H1 (cell line): ENCODE results near the gene MYLK3.

ENCODE experiments used
- BRCA1 ChIP-seq: IDR thresholded peaks from 2 replicates; pipeline ENCODE4 v1.6.1; 2012; ENCODE audit warnings: low read depth, low read length, improper control_type of control experiment
- CBX8 ChIP-seq: fragments of 300-800, 300-1000 bp; sonication (generic); IDR thresholded peaks from 2 replicates; pipeline ENCODE4 v1.7.1; 2016; ENCODE audit warnings: low read depth, low read length, borderline replicate concordance
- CHD2 ChIP-seq: IDR thresholded peaks from 2 replicates; pipeline ENCODE4 v1.6.1; 2012; ENCODE audit warnings: low read length, improper control_type of control experiment
- CTCF ChIP-seq, 3 experiments: IDR thresholded peaks; 1 replicate in 2 of 3; 2 replicates in 1 of 3; pipeline versions ENCODE4 v1.5.1 to v1.6.1; 2011; ENCODE audit warnings: low read length in 3 of 3, mild to moderate bottlenecking in 3 of 3, inconsistent platforms in 2 of 3, low read depth in 1 of 3, moderate library complexity in 1 of 3; ENCODE audit not compliant: insufficient read depth in 1 of 3; ENCODE audit errors: control extremely low read depth in 1 of 3
- EZH2 ChIP-seq: fragments of 200-600 bp; sonication (generic); IDR thresholded peaks from 2 replicates; pipeline ENCODE4 v1.7.1; 2012; ENCODE audit warnings: low read depth, mild to moderate bottlenecking, moderate library complexity, low read length, inconsistent platforms; ENCODE audit not compliant: severe bottlenecking
- FOSL1 ChIP-seq: IDR thresholded peaks from 2 replicates; pipeline ENCODE4 v1.6.1; 2011; ENCODE audit warnings: mild to moderate bottlenecking, low read depth, low read length, moderate library complexity; ENCODE audit not compliant: insufficient read depth
- POLR2A ChIP-seq, 2 experiments: IDR thresholded peaks; 1 replicate in 1 of 2; 2 replicates in 1 of 2; pipeline ENCODE4 v1.6.1; 2011; ENCODE audit warnings: low read depth in 2 of 2, low read length in 2 of 2, mild to moderate bottlenecking in 2 of 2; ENCODE audit errors: control extremely low read depth in 1 of 2
- POLR2AphosphoS5 ChIP-seq: IDR thresholded peaks from 2 replicates; pipeline ENCODE4 v1.6.1; 2011; ENCODE audit warnings: low read depth, low read length
- SRF ChIP-seq: IDR thresholded peaks from 2 replicates; pipeline ENCODE4 v1.6.1; 2011; ENCODE audit warnings: mild to moderate bottlenecking, low read depth, low read length, moderate library complexity
- TEAD4 ChIP-seq: IDR thresholded peaks from 2 replicates; pipeline ENCODE4 v1.6.1; 2012; ENCODE audit warnings: low read depth, low read length, inconsistent platforms, mixed read lengths
- TF ChIP-seq, protein P1 (sequence below): IDR thresholded peaks from 2 replicates; pipeline ENCODE4 v1.6.1; 2012; ENCODE audit warnings: inconsistent platforms

DNA sequence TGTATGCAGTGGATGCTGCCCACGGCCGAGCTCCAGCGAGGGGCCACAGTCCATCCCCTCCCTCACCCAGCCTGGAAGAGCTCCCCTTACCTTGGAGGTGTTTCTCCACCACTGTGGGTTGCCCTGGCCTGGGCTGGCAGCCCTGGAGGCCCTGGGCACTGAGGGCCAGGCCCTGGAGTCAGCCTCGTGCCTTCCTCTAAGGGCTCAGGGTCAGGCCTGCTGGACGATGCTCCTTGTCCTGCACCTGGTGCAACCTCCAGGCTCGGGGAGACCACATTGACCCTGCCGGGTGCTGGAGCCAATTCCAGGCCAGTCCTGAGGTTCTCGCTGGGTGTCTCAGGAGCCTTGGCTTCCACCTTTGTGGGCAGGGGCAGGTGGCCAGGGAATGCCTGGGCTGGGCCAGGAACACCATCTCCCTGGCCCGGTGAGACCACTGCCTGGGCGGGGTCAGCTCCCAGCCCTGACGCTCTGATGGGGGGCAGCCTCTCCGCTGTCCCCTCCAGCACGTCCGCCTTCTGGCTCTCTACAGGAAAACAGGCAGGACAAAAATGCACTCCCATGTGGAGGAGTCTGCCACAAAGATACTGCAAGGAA lies 10.4 kb downstream of the MYLK3 start:
- TF ChIP-seq BRCA1 = no peak
- no peak for TF ChIP-seq FOSL1
- no peak for TF ChIP-seq CTCF (IDR thresholded peaks at IDR 0.05; ENCODE audit: control extremely low read depth in 1 of 3, insufficient read depth in 1 of 3, low read depth in 1 of 3, low read length in 3 of 3)
- TF ChIP-seq TEAD4 = no peak
- TF ChIP-seq POLR2A (IDR thresholded peaks at IDR 0.05; ENCODE audit: control extremely low read depth in 1 of 2, low read depth in 2 of 2, low read length in 2 of 2) = no peak
- TF ChIP-seq, protein P1, sequence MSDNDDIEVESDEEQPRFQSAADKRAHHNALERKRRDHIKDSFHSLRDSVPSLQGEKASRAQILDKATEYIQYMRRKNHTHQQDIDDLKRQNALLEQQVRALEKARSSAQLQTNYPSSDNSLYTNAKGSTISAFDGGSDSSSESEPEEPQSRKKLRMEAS = no peak
- no peak for TF ChIP-seq POLR2AphosphoS5
- no peak for TF ChIP-seq CHD2
- no peak for TF ChIP-seq EZH2
- no peak for TF ChIP-seq CBX8
- TF ChIP-seq SRF = no peak
